ENCODE data around the gene PDIA5. TPM values are rescaled to one million over a fixed set of nuclear protein-coding genes. Genes with fewer than 3 reads are reported as not detected.
A peak's percentile ranks its signal among the peaks of the same experiment; 100 is the strongest.

Gene PDIA5
- total RNA-seq, 1 donor from 2014 or later: 28.5 TPM

- H3K4me3 Mint-ChIP-seq: no peak overlapping the region
- TF ChIP-seq, protein P1, sequence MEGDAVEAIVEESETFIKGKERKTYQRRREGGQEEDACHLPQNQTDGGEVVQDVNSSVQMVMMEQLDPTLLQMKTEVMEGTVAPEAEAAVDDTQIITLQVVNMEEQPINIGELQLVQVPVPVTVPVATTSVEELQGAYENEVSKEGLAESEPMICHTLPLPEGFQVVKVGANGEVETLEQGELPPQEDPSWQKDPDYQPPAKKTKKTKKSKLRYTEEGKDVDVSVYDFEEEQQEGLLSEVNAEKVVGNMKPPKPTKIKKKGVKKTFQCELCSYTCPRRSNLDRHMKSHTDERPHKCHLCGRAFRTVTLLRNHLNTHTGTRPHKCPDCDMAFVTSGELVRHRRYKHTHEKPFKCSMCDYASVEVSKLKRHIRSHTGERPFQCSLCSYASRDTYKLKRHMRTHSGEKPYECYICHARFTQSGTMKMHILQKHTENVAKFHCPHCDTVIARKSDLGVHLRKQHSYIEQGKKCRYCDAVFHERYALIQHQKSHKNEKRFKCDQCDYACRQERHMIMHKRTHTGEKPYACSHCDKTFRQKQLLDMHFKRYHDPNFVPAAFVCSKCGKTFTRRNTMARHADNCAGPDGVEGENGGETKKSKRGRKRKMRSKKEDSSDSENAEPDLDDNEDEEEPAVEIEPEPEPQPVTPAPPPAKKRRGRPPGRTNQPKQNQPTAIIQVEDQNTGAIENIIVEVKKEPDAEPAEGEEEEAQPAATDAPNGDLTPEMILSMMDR (conservative IDR thresholded peaks at IDR 0.05): no peak
- H3K27me3 Mint-ChIP-seq: no peaks in the 10 kb centered on the region
- DNase-seq (ENCODE audit: extremely low spot score, unreplicated experiment): no peak
- H3K4me1 Mint-ChIP-seq (ENCODE audit: unreplicated experiment): peaks cover 7% of the 10 kb centered on the region
- peaks cover 22% of the 10 kb centered on the region for H3K36me3 Mint-ChIP-seq
- H3K9me3 Mint-ChIP-seq: peaks cover 10% of the 10 kb centered on the region
- H3K27ac Mint-ChIP-seq: peak overlapping the region; percentile 52
Measured at GRCh38 chr3:123169930-123170329, 103.1 kb downstream of the PDIA5 start.

DNA sequence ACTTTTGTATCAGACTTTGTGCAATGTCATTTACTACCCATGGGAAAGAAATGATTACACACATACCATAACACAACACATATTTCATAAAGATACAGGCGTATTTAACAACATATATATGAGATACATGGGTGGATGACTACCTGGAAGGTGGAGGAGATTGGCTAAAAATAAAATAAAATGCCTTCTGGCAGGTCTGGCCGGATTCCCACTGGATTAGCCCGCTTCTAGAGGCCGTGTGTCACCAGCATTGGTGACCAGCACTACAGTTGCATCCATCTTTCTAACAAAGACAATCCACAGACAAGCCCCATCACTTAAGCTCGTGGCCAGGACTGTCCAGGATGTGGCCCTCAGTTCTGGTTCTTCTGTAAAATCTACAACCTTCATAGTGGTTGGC is 114.0 kb downstream of the PDIA5 start:
- no peaks in the 10 kb centered on the region for H3K9me3 Mint-ChIP-seq
- H3K36me3 Mint-ChIP-seq: no peaks in the 10 kb centered on the region
- no peak overlapping the region for H3K27ac Mint-ChIP-seq
- TF ChIP-seq, protein P1 (conservative IDR thresholded peaks at IDR 0.05): no peak
- DNase-seq (ENCODE audit: extremely low spot score, unreplicated experiment): no peak
- H3K4me3 Mint-ChIP-seq: no peak overlapping the region
- no peaks in the 10 kb centered on the region for H3K4me1 Mint-ChIP-seq (ENCODE audit: unreplicated experiment)
- no peaks in the 10 kb centered on the region for H3K27me3 Mint-ChIP-seq

GRCh38 chr3:123186695-123187094 is 119.9 kb downstream of the PDIA5 start:
- DNase-seq (ENCODE audit: extremely low spot score, unreplicated experiment): no peak
- Mint-ChIP-seq H3K36me3 (no peaks in the 10 kb centered on the region), H3K4me1 (ENCODE audit: unreplicated experiment) (no peaks in the 10 kb centered on the region), H3K27ac (no peak overlapping the region), H3K4me3 (no peak overlapping the region), H3K27me3 (no peaks in the 10 kb centered on the region), H3K9me3 (no peaks in the 10 kb centered on the region)
- TF ChIP-seq, protein P1 (conservative IDR thresholded peaks at IDR 0.05): no peak

GRCh38 chr3:123188058-123188457 is 121.2 kb downstream of the PDIA5 start:
- H3K27me3 Mint-ChIP-seq: no peaks in the 10 kb centered on the region
- H3K9me3 Mint-ChIP-seq: no peaks in the 10 kb centered on the region
- H3K4me1 Mint-ChIP-seq (ENCODE audit: unreplicated experiment): no peaks in the 10 kb centered on the region
- H3K4me3 Mint-ChIP-seq: no peak overlapping the region
- TF ChIP-seq, protein P1 (conservative IDR thresholded peaks at IDR 0.05): no peak
- H3K27ac Mint-ChIP-seq: peak overlapping the region; percentile 26
- no peaks in the 10 kb centered on the region for H3K36me3 Mint-ChIP-seq
- DNase-seq (ENCODE audit: extremely low spot score, unreplicated experiment): no peak

DNA sequence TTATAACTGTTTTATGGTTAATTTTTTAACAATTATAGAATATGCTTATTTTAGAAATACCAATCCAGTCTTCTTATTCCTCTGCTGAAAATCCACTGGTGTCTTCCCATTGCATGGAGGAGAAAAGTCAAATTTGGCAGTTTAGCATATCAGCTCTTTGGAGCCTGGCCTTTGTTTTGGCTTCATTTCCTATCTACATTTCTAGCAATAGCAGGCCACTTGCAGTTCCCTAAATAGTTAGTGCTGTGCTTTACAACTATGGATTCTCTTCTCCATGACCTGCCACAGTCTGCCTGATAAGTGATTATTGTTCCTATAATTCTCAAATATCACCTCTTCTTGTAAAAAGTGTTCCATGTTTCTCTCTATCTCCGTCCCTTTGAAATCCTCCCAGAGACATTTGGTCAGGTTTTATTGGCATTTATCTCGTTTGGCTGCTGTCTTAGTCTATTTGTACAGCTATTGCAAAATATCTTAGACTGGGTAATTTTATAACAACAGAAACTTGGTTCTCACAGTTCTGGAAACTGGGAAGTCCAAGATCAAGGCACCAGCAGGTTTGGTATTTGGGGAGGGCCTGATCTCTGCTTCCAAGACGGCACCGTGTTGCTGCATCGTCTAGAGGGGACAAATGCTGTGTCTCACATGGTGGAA is 126.8 kb downstream of the PDIA5 start:
- Mint-ChIP-seq H3K27ac (no peak overlapping the region), H3K4me1 (ENCODE audit: unreplicated experiment) (no peaks in the 10 kb centered on the region), H3K36me3 (no peaks in the 10 kb centered on the region), H3K9me3 (no peaks in the 10 kb centered on the region), H3K27me3 (no peaks in the 10 kb centered on the region), H3K4me3 (no peak overlapping the region)
- DNase-seq (ENCODE audit: extremely low spot score, unreplicated experiment): no peak
- TF ChIP-seq, protein P1 (conservative IDR thresholded peaks at IDR 0.05): no peak

All from type B pancreatic cell (in vitro differentiated cells).